Raji (cell line): ENCODE measurements around the gene ARHGEF6.

ENCODE experiments used
- POLR2A ChIP-seq: IDR thresholded peaks from 2 replicates; pipeline ENCODE4 v1.6.1; 2011; ENCODE audit warnings: low read depth, low read length, control low read depth; ENCODE audit not compliant: insufficient read depth

Gene ARHGEF6

GRCh38 chrX:136684120-136684519, 96.6 kb downstream of the ARHGEF6 start:
- TF ChIP-seq POLR2A, result no peak

GRCh38 chrX:136679531-136679930, 101.2 kb downstream of the ARHGEF6 start:
- TF ChIP-seq POLR2A, result no peak

GRCh38 chrX:136674270-136674985, 106.3 kb downstream of the ARHGEF6 start:
- no peak for TF ChIP-seq POLR2A

DNA sequence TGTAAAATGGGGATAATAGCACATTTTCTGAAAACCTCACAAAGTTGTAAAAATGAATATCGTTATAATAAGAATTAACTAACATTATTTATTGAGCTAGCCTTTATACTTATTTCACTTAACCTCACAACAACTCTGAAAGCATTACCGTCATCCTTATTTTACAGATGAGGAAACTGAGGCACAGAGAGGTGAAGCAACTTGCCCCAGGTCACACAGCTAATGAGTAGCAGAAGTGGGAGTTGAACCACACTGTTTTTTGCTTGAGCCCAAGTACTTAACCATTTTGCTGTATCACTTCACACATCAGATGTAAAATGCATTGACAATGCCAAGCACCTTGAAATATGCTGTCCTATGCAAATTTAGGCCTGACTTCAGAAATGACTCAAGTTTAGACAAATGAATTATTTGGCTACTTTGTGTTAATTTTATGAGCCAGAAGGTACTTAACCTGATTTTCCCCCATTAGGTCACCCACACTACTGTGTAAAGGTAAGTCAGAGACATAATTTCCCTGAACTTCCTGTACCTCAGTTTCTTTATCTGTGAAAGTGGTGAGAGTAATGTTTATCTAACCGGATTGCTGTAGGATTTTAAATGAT, 109.6 kb downstream of the ARHGEF6 start:
- TF ChIP-seq POLR2A, result no peak

- TF ChIP-seq POLR2A, result no peak
Observed at GRCh38 chrX:136667446-136668168, 113.1 kb downstream of the ARHGEF6 start.

- TF ChIP-seq POLR2A, result no peak
Observed at GRCh38 chrX:136666088-136666487, 114.6 kb downstream of the ARHGEF6 start.

- TF ChIP-seq POLR2A, result no peak
Observed at GRCh38 chrX:136665258-136665900, 115.4 kb downstream of the ARHGEF6 start.

- no peak for TF ChIP-seq POLR2A
Observed at GRCh38 chrX:136662976-136663375, 117.8 kb downstream of the ARHGEF6 start.

DNA sequence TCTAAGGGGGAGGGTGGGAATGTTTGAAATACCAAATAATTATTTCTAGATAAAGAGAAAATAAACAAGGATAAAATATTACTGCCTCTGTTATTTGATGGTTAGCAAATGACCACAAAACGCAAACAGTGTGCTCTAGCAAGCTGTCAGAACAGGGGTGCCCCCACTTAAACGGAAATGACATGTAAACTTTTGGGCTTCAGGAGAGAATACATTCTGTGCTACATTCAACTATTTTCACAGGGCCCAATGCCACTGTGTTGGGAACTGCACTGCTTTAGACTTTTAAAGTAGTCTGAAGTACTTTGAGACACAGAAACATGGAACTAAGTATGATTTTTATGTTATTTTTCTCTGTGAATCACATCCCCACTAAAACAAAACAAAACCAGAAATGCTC, 118.6 kb downstream of the ARHGEF6 start:
- TF ChIP-seq POLR2A, result no peak

- no peak for TF ChIP-seq POLR2A
Observed at GRCh38 chrX:136660896-136661295, 119.8 kb downstream of the ARHGEF6 start.

- TF ChIP-seq POLR2A, result no peak
Observed at GRCh38 chrX:136659174-136659573, 121.6 kb downstream of the ARHGEF6 start.

GRCh38 chrX:136658151-136658550, 122.6 kb downstream of the ARHGEF6 start:
- TF ChIP-seq POLR2A, result no peak

DNA sequence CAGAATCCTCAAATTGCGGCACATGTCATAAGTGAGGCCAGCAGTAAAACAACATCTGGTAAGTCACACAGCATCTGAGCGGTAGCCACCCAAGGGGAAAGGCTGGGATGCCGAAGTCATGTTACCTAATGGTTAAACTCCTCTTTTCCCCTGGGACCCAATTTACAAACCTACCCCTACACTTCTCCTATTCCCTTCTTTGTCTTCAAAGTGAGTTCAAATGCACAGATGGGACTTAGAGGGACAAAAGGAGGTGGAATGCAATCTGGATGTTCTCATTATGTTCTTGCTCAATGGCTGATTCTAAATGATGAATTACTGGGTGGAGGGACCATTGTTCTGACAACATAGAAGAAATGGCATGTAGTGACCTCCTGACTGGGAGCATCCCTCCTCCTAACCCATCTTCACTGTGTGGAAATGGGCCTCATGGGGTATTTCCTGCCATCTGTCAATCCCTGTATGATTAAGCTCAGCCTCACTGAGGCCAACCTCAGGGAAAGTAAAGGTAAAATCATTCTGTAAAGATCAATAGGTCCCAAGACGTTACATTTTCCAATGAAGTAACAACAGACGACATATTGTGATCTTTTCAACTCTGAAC, 124.3 kb downstream of the ARHGEF6 start:
- no peak for TF ChIP-seq POLR2A

GRCh38 chrX:136652822-136653723, 127.7 kb downstream of the ARHGEF6 start:
- TF ChIP-seq POLR2A, result no peak
